GM12878 (cell line): Measurements from ENCODE around the gene COIL. TPM values are rescaled to one million over a fixed set of nuclear protein-coding genes. Genes with fewer than 3 reads are reported as not detected.

Experiments used
- ATAC-seq: fragments of 200-7000 bp; cut with Tn5 transposase; 3 replicates; pipeline ENCODE4 v1.9.1; 2020; ENCODE audit warnings: mild to moderate bottlenecking, moderate library complexity
- BruUV-seq: library from RNA; stranded (reverse); fragments of 400-500 nt; replicated peaks from 2 replicates; lab custom pipeline; 2021; lab: Mats Ljungman, UMichigan
- CTCF ChIA-PET: fragments of 300-600 bp; sonication (Branson Sonifier 250); formaldehyde crosslinking; extraction: SDS; loops from one replicate; lab custom pipeline; 2021; ENCODE audit warnings: inconsistent platforms; lab: Yijun Ruan, JAX
- POLR2A ChIA-PET: fragments of 350-600 bp; formaldehyde crosslinking; extraction: SDS; loops from one replicate; lab custom pipeline; 2021; ENCODE audit warnings: inconsistent platforms; lab: Charles Lee
- RAD21 ChIA-PET: fragments of 300-600 bp; sonication (Branson Sonifier 250); formaldehyde crosslinking; loops from one replicate; lab custom pipeline; 2023; ENCODE audit warnings: antibody characterized with exemption; ENCODE audit not compliant: unreplicated experiment; lab: Charles Lee
- SMC1A ChIA-PET: fragments of 300-600 bp; sonication (Branson Sonifier 250); formaldehyde crosslinking; loops from one replicate; lab custom pipeline; 2023; ENCODE audit not compliant: unreplicated experiment, uncharacterized antibody; lab: Charles Lee
- DNase-seq: peaks from one replicate; pipeline ENCODE4 v3.0.0-alpha.2; 2011; ENCODE audit warnings: low read depth, low spot score
- FAIRE-seq: peaks from 3 replicates; lab custom pipeline; 2011; peaks lifted over from hg19 to GRCh38; lab: Jason Lieb, UNC
- H2AFZ ChIP-seq: 2 replicates; pipeline ENCODE4 v1.6.0; 2011; ENCODE audit warnings: low read depth, low read length, control low read depth; ENCODE audit not compliant: control insufficient read depth
- H3K27ac ChIP-seq: 2 replicates; pipeline ENCODE4 v1.5.1; 2011; ENCODE audit warnings: control low read depth; ENCODE audit not compliant: control insufficient read depth, insufficient read depth
- H3K27me3 ChIP-seq, 2 experiments: replicated peaks in 1 of 2; 2 replicates each; pipeline versions ENCODE4 v1.6.0 to v1.6.1; 2011; ENCODE audit warnings: low read length in 1 of 2; ENCODE audit not compliant: control insufficient read depth in 2 of 2, insufficient read depth in 2 of 2
- H3K36me3 ChIP-seq, 2 experiments: 2 replicates each; pipeline ENCODE4 v1.5.1; 2011; ENCODE audit warnings: low read length in 1 of 2; ENCODE audit not compliant: control insufficient read depth in 2 of 2, insufficient read depth in 2 of 2
- H3K4me1 ChIP-seq: 2 replicates; pipeline ENCODE4 v1.6.1; 2011; ENCODE audit warnings: mild to moderate bottlenecking, low read length, moderate library complexity, mixed read lengths; ENCODE audit not compliant: control insufficient read depth, insufficient read depth
- H3K4me2 ChIP-seq: 2 replicates; pipeline ENCODE4 v1.6.0; 2011; ENCODE audit warnings: control low read depth; ENCODE audit not compliant: control insufficient read depth, insufficient read depth
- H3K4me3 ChIP-seq: fragments of 200-600 bp; sonication (generic); 2 replicates; pipeline ENCODE4 v1.5.1; 2016
- H3K79me2 ChIP-seq: 2 replicates; pipeline ENCODE4 v1.6.0; 2011; ENCODE audit warnings: low read length; ENCODE audit not compliant: control insufficient read depth, insufficient read depth
- H3K9ac ChIP-seq: 2 replicates; pipeline ENCODE4 v1.8.0; 2011; ENCODE audit warnings: low read length, control low read depth, mixed read lengths; ENCODE audit not compliant: control insufficient read depth, insufficient read depth
- H3K9me3 ChIP-seq: replicated peaks from 3 replicates; pipeline ENCODE4 v1.5.1; 2011; ENCODE audit warnings: mild to moderate bottlenecking, low read length; ENCODE audit not compliant: control insufficient read depth, insufficient read depth
- H4K20me1 ChIP-seq: 2 replicates; pipeline ENCODE4 v1.6.0; 2011; ENCODE audit not compliant: control insufficient read depth, insufficient read depth
- CBFB ChIP-seq: IDR thresholded peaks from 2 replicates; pipeline ENCODE4 v1.6.1; 2016; ENCODE audit warnings: antibody characterized with exemption, low read depth
- IKZF2 ChIP-seq, 2 experiments: fragments of 450-650 bp; IDR thresholded peaks; 2 replicates each; pipeline ENCODE4 v1.6.1; 2017; ENCODE audit warnings: mild to moderate bottlenecking in 2 of 2, moderate library complexity in 2 of 2
- MEF2A ChIP-seq: IDR thresholded peaks from 2 replicates; pipeline ENCODE4 v1.6.1; 2011; ENCODE audit warnings: low read depth, mild to moderate bottlenecking, low read length, moderate library complexity; ENCODE audit not compliant: insufficient read depth
- NFYB ChIP-seq: IDR thresholded peaks from 2 replicates; pipeline ENCODE4 v1.6.1; 2011; ENCODE audit warnings: low read depth, mild to moderate bottlenecking, low read length, improper control_type of control experiment, moderate library complexity; ENCODE audit not compliant: insufficient read depth
- RB1 ChIP-seq: fragments of 450-650 bp; formaldehyde crosslinking; IDR thresholded peaks from 2 replicates; pipeline ENCODE4 v1.6.1; 2017; ENCODE audit warnings: mild to moderate bottlenecking, borderline replicate concordance
- RBBP5 ChIP-seq: fragments of 200-600 bp; sonication (generic); conservative IDR thresholded peaks from 2 replicates; pipeline ENCODE4 v1.6.1; 2016
- RCOR1 ChIP-seq: conservative IDR thresholded peaks from 2 replicates; pipeline ENCODE4 v1.6.1; 2012; ENCODE audit warnings: low read depth, low read length, improper control_type of control experiment
- SIN3A ChIP-seq: IDR thresholded peaks from 2 replicates; pipeline ENCODE4 v1.6.1; 2012; ENCODE audit warnings: low read depth, low read length, improper control_type of control experiment
- SMARCA5 ChIP-seq: fragments of 450-650 bp; IDR thresholded peaks from 2 replicates; pipeline ENCODE4 v1.6.1; 2017; ENCODE audit warnings: mild to moderate bottlenecking
- WGBS: methylation state at CpG from one replicate; pipeline ENCODE4 v1.1.6; 2016; ENCODE audit warnings: low lambda C conversion rate; ENCODE audit not compliant: insufficient replicate concordance, insufficient coverage; ENCODE audit errors: missing lambda C conversion rate; 5-methylcytosine and 5-hydroxymethylcytosine counted together
- in situ Hi-C: fragments of 300-500 bp; cut with MboI; formaldehyde crosslinking; loops from 9 replicates; pipeline ENCODE4 v1.14.3; 2018; ENCODE audit warnings: mixed read lengths
- intact Hi-C: fragments of 100-400 bp; cut with micrococcal nuclease; formaldehyde crosslinking; loops from one replicate; pipeline ENCODE4 v1.14.2; 2022; ENCODE audit not compliant: unreplicated experiment
- polyA plus RNA-seq, 11 experiments: library from polyadenylated mRNA; depleted of rRNA in 4 of 11; unstranded in 6 of 11; stranded (reverse) in 5 of 11; fragments of >200 nt; fragmentation: Nextera tagmentation in 4 of 11; fragmentation: Illumina TruSeq in 1 of 11; extraction: Ambion mirVana in 4 of 11; extraction: Trizol in 1 of 11; gene quantifications; 1 replicate in 1 of 11; 2 replicates in 10 of 11; pipeline versions ENCODE4 v1.2.1 to v1.2.3, GENCODE V29; 2011 to 2016; ENCODE audit warnings: inconsistent platforms in 2 of 11, missing spikeins in 2 of 11, low read depth in 1 of 11
- total RNA-seq, 4 experiments: library from RNA; depleted of rRNA in 3 of 4; stranded (reverse); fragments of >200 nt in 3 of 4; fragmentation: Illumina TruSeq in 1 of 4; extraction: Trizol in 1 of 4; gene quantifications; 2 replicates each; pipeline versions ENCODE4 v1.2.1 to v1.2.3, GENCODE V29; 2013 to 2021
- TF ChIP-seq, protein P1 (sequence below): IDR thresholded peaks from 2 replicates; pipeline ENCODE4 v1.6.1; 2012; ENCODE audit warnings: improper control_type of control experiment, low read depth, low read length; ENCODE audit not compliant: insufficient replicate concordance
- TF ChIP-seq, protein P2 (sequence below): fragments of 450-650 bp; IDR thresholded peaks from 2 replicates; pipeline ENCODE4 v1.6.1; 2016; ENCODE audit warnings: mild to moderate bottlenecking, moderate library complexity, borderline replicate concordance

Gene COIL
- total and polyA plus RNA-seq, 10 of the 15 experiments (the other 5 are each of a cell fraction or from before 2014, with no cell fraction given) = 13.7 to 24.3 (median 17.4) TPM

DNA sequence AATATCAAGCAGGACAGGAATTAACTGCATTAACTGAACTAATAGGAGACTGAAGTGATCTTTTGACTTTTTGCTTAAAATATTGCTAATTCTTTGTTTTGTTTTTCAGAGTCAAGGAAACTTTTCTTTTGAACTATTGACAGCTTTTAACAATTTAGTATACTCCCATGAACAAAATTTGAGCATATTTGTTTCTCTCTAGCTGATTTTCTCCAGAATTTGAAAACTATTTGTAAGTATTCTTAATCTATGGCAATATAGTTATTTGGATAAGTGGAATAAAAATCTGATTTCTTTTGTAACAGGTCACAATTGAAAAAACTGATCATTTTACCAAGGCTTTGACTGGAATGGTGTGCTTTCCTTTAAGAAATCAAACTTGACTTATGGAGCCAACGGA is 10.1 kb upstream of the COIL start (continued):
- TF ChIP-seq, protein P1, sequence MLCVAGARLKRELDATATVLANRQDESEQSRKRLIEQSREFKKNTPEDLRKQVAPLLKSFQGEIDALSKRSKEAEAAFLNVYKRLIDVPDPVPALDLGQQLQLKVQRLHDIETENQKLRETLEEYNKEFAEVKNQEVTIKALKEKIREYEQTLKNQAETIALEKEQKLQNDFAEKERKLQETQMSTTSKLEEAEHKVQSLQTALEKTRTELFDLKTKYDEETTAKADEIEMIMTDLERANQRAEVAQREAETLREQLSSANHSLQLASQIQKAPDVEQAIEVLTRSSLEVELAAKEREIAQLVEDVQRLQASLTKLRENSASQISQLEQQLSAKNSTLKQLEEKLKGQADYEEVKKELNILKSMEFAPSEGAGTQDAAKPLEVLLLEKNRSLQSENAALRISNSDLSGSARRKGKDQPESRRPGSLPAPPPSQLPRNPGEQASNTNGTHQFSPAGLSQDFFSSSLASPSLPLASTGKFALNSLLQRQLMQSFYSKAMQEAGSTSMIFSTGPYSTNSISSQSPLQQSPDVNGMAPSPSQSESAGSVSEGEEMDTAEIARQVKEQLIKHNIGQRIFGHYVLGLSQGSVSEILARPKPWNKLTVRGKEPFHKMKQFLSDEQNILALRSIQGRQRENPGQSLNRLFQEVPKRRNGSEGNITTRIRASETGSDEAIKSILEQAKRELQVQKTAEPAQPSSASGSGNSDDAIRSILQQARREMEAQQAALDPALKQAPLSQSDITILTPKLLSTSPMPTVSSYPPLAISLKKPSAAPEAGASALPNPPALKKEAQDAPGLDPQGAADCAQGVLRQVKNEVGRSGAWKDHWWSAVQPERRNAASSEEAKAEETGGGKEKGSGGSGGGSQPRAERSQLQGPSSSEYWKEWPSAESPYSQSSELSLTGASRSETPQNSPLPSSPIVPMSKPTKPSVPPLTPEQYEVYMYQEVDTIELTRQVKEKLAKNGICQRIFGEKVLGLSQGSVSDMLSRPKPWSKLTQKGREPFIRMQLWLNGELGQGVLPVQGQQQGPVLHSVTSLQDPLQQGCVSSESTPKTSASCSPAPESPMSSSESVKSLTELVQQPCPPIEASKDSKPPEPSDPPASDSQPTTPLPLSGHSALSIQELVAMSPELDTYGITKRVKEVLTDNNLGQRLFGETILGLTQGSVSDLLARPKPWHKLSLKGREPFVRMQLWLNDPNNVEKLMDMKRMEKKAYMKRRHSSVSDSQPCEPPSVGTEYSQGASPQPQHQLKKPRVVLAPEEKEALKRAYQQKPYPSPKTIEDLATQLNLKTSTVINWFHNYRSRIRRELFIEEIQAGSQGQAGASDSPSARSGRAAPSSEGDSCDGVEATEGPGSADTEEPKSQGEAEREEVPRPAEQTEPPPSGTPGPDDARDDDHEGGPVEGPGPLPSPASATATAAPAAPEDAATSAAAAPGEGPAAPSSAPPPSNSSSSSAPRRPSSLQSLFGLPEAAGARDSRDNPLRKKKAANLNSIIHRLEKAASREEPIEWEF = no peak
- TF ChIP-seq SIN3A (no peak), NFYB (no peak), CBFB (no peak), MEF2A (no peak), RBBP5 (no peak), SMARCA5 (no peak)

DNA sequence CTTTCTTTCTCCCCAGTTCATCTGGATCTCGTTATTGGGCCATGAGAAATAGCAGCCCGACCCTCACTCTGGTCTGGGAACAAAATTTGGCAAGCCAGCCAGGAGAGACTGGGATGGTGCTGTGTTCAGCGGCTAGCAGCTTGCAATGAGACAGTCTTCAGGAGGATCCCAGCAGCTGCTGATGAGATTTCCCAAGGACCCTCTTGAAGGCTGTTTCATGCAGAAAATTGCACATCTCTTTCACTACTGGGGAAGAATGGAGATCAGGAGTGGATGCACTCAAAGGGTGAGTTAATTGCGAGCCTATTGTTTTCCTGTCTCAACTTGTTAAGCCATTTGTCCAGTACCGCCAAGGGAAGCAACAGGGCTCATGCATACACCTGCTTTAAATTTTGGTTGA is 5.5 kb upstream of the COIL start:
- H3K36me3 ChIP-seq = no peaks in the 10 kb centered on the region
- no peak overlapping the region for H3K27ac ChIP-seq
- ATAC-seq = no peak
- BruUV-seq = no TSS peak
- no peak for FAIRE-seq
- H3K9me3 ChIP-seq = no peaks in the 10 kb centered on the region
- ChIA-PET POLR2A (interaction anchor here (1.5 kb wide), 1 partner anchor 12 kb away, joined by 6 read pairs; the partner anchor contains the start of gene SCPEP1), RAD21 (no interaction called here), CTCF (no interaction called here), SMC1A (no interaction called here)
- no peak overlapping the region for H3K4me2 ChIP-seq
- H3K79me2 ChIP-seq = no peaks in the 10 kb centered on the region
- H3K9ac ChIP-seq = no peak overlapping the region
- no peaks in the 10 kb centered on the region for H3K27me3 ChIP-seq
- 60% methylated on average over 5 of the region's 5 CpGs for WGBS
- intact Hi-C loops = no loop called here
- DNase-seq = no peak
- H3K4me3 ChIP-seq = no peak overlapping the region
- in situ Hi-C loops = no loop called here
- no peaks in the 10 kb centered on the region for H4K20me1 ChIP-seq
- H2AFZ ChIP-seq = no peak overlapping the region
- H3K4me1 ChIP-seq = no peaks in the 10 kb centered on the region
- TF ChIP-seq, protein P2, sequence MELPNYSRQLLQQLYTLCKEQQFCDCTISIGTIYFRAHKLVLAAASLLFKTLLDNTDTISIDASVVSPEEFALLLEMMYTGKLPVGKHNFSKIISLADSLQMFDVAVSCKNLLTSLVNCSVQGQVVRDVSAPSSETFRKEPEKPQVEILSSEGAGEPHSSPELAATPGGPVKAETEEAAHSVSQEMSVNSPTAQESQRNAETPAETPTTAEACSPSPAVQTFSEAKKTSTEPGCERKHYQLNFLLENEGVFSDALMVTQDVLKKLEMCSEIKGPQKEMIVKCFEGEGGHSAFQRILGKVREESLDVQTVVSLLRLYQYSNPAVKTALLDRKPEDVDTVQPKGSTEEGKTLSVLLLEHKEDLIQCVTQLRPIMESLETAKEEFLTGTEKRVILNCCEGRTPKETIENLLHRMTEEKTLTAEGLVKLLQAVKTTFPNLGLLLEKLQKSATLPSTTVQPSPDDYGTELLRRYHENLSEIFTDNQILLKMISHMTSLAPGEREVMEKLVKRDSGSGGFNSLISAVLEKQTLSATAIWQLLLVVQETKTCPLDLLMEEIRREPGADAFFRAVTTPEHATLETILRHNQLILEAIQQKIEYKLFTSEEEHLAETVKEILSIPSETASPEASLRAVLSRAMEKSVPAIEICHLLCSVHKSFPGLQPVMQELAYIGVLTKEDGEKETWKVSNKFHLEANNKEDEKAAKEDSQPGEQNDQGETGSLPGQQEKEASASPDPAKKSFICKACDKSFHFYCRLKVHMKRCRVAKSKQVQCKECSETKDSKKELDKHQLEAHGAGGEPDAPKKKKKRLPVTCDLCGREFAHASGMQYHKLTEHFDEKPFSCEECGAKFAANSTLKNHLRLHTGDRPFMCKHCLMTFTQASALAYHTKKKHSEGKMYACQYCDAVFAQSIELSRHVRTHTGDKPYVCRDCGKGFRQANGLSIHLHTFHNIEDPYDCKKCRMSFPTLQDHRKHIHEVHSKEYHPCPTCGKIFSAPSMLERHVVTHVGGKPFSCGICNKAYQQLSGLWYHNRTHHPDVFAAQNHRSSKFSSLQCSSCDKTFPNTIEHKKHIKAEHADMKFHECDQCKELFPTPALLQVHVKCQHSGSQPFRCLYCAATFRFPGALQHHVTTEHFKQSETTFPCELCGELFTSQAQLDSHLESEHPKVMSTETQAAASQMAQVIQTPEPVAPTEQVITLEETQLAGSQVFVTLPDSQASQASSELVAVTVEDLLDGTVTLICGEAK = no peak
- no peak for TF ChIP-seq RCOR1
- TF ChIP-seq RBBP5 = no peak
- TF ChIP-seq RB1 = no peak
- no peak for TF ChIP-seq IKZF2 (IDR thresholded peaks at IDR 0.05)
